GM18861 (cell line): ENCODE data around the gene FLYWCH1.

Experiments used
- ATAC-seq: cut with Tn5 transposase; IDR thresholded peaks from one replicate; pipeline ENCODE4 v1.9.1; 2021; ENCODE audit not compliant: unreplicated experiment

FLYWCH1 gene

GRCh38 chr16:2950773-2951172 lies 39.0 kb downstream of the FLYWCH1 start:
- no peak for ATAC-seq

GRCh38 chr16:2952679-2953078 lies 40.9 kb downstream of the FLYWCH1 start:
- ATAC-seq: no peak

- ATAC-seq: no peak
Observed at GRCh38 chr16:2953706-2954627, 42.2 kb downstream of the FLYWCH1 start.

- no peak for ATAC-seq
Observed at GRCh38 chr16:2954656-2955381, 43.1 kb downstream of the FLYWCH1 start.

- ATAC-seq: no peak
Observed at GRCh38 chr16:2955438-2955778, 43.7 kb downstream of the FLYWCH1 start.

- ATAC-seq: no peak
Observed at GRCh38 chr16:2955779-2956578, 44.2 kb downstream of the FLYWCH1 start.

GRCh38 chr16:2956579-2956956 lies 44.8 kb downstream of the FLYWCH1 start:
- ATAC-seq: no peak

- ATAC-seq: no peak
Observed at GRCh38 chr16:2959206-2959605, 47.5 kb downstream of the FLYWCH1 start.

- no peak for ATAC-seq
Observed at GRCh38 chr16:2960183-2961010, 48.7 kb downstream of the FLYWCH1 start.

- ATAC-seq: no peak
Observed at GRCh38 chr16:2962334-2963073, 50.8 kb downstream of the FLYWCH1 start.

GRCh38 chr16:2963074-2963722 lies 51.5 kb downstream of the FLYWCH1 start:
- no peak for ATAC-seq

- no peak for ATAC-seq
Observed at GRCh38 chr16:2963723-2964474, 52.2 kb downstream of the FLYWCH1 start, which contains the start of gene KREMEN2. Gene KREMEN2 (plus strand): TSS chr16:2964275. CDS start chr16:2964521, 246 bp downstream.

GRCh38 chr16:2964475-2965336 lies 53.0 kb downstream of the FLYWCH1 start:
- ATAC-seq: no peak

GRCh38 chr16:2966043-2966807 lies 54.5 kb downstream of the FLYWCH1 start:
- ATAC-seq: no peak

- no peak for ATAC-seq
Observed at GRCh38 chr16:2966808-2967191, 55.1 kb downstream of the FLYWCH1 start.

GRCh38 chr16:2967211-2967631 lies 55.5 kb downstream of the FLYWCH1 start:
- ATAC-seq: no peak

- ATAC-seq: no peak
Observed at GRCh38 chr16:2967721-2968161, 56.0 kb downstream of the FLYWCH1 start.
